Measurements from ENCODE around the gene MAD1L1.

MAD1L1 gene

DNA sequence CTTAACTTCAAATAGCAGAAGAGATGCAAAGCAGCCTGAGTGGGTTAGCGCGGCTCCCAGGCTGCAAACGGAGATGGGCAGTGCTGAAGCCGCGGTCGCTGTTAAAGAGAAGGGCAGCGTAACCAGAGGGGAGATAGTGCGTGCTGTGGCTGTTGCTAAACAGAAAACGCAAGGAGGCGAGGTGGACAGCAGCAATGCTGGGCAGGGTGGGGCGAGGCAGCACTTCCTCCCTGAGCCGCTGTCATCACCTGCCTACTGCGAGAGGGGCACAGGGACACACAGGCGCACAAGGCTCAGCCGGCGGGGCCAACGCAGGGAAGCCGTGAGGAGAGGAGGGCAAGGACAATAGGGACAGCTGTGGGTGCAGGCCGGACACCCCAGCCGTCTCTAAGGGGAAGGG is 137.3 kb downstream of the MAD1L1 start (continued):
- TF ChIP-seq PRDM4 (tag by site-specific recombination; IDR thresholded peaks at IDR 0.05) (no peak), ZNF571 (tag by site-specific recombination; IDR thresholded peaks at IDR 0.05) (no peak), ZNF354C (tag by site-specific recombination; IDR thresholded peaks at IDR 0.05; ENCODE audit: borderline replicate concordance, low read depth) (no peak), RBAK (tag by site-specific recombination; IDR thresholded peaks at IDR 0.05) (no peak), ZBTB48 (tag by site-specific recombination; IDR thresholded peaks at IDR 0.05) (no peak), ZNF791 (tag by site-specific recombination; IDR thresholded peaks at IDR 0.05) (no peak), ZNF629 (tag by site-specific recombination; IDR thresholded peaks at IDR 0.05) (no peak), ZNF26 (tag by site-specific recombination; IDR thresholded peaks at IDR 0.05) (no peak)
- TF ChIP-seq, protein P1, sequence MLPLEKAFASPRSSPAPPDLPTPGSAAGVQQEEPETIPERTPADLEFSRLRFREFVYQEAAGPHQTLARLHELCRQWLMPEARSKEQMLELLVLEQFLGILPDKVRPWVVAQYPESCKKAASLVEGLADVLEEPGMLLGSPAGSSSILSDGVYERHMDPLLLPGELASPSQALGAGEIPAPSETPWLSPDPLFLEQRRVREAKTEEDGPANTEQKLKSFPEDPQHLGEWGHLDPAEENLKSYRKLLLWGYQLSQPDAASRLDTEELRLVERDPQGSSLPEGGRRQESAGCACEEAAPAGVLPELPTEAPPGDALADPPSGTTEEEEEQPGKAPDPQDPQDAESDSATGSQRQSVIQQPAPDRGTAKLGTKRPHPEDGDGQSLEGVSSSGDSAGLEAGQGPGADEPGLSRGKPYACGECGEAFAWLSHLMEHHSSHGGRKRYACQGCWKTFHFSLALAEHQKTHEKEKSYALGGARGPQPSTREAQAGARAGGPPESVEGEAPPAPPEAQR (tag by site-specific recombination; IDR thresholded peaks at IDR 0.05) = no peak
- TF ChIP-seq, protein P2, sequence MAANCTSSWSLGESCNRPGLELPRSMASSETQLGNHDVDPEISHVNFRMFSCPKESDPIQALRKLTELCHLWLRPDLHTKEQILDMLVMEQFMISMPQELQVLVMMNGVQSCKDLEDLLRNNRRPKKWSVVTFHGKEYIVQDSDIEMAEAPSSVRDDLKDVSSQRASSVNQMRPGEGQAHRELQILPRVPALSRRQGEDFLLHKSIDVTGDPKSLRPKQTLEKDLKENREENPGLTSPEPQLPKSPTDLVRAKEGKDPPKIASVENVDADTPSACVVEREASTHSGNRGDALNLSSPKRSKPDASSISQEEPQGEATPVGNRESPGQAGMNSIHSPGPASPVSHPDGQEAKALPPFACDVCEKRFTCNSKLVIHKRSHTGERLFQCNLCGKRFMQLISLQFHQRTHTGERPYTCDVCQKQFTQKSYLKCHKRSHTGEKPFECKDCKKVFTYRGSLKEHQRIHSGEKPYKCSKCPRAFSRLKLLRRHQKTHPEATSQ (tag by site-specific recombination; IDR thresholded peaks at IDR 0.05) = no peak

DNA sequence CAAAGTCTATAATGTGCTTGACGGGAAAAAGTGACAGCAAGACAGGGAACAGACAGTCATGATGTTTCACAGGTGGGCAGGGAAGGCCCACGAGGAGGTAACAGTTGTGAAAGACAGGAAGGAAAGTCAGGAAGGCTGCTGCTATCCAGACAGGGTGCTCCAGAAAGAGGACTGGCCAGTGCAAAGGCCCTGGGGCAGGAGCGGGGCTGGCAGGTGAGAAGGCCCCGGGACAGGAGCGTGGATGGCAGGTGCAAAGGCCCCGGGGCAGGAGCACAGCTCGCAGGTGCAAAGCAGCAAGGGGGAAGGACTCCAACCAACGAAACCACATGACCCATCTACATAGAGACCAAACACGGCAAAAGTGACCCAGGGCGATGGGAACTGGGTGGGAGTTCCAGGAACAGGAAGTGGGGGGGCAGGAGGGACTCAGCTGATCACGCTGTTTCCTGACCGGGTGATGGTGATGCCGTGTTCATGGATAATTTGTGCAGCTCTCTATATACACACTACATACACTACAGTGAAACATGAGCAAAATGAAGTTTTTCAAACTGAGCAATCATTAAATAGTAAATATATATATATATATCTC is 138.2 kb downstream of the MAD1L1 start:
- no peak overlapping the region for H3K4me3 ChIP-seq (ENCODE audit: low read depth, low read length)
- CTCF ChIA-PET = interaction anchor here (0.5 kb wide), 1 partner anchor 393 kb away, joined by 4 read pairs; no protein-coding TSS in a partner anchor
- no peak overlapping the region for H3K27ac ChIP-seq (ENCODE audit: extremely low read depth, low read depth, low read length)
- H3K9me3 ChIP-seq (ENCODE audit: control insufficient read depth, insufficient read depth, low read depth, low read length) = no peaks in the 10 kb centered on the region
- POLR2A ChIA-PET = no interaction called here
- no peaks in the 10 kb centered on the region for H3K4me1 ChIP-seq (ENCODE audit: control insufficient read depth, insufficient read depth, low read length)
- H3K36me3 ChIP-seq (ENCODE audit: control insufficient read depth in 2 of 2, insufficient read depth in 1 of 2, low read length in 2 of 2) = no peaks in the 10 kb centered on the region; a peak in 1 of 3 replicates
- no peak for TF ChIP-seq RBAK (tag by site-specific recombination; IDR thresholded peaks at IDR 0.05)
- TF ChIP-seq ZNF623 (tag by site-specific recombination; IDR thresholded peaks at IDR 0.05) = peak; percentile 94

DNA sequence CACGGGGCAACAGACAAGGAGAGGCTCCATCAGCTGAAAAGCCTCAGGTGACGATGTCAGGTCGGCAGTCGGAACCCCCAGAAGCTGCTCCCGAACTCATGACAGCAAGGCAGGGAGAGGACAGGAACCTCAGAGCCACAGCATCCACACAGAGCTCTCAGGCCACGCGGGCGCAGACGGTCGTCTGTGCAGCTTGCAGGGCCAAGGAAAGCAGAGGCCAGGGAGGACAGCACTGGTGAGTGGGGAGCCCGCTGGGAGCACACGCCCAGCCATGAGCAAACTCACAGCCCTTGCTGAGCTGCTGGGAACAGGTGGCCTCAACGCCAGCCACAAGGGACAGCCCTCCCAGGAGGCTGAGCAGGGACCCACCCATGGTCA is 138.9 kb downstream of the MAD1L1 start:
- Histone ChIP-seq H3K9me3 (ENCODE audit: control insufficient read depth, insufficient read depth, low read depth, low read length) (no peaks in the 10 kb centered on the region), H3K4me1 (ENCODE audit: control insufficient read depth, insufficient read depth, low read length) (no peaks in the 10 kb centered on the region), H3K36me3 (ENCODE audit: control insufficient read depth in 2 of 2, insufficient read depth in 1 of 2, low read length in 2 of 2) (no peaks in the 10 kb centered on the region; a peak in 1 of 3 replicates), H3K27ac (ENCODE audit: extremely low read depth, low read depth, low read length) (no peak overlapping the region), H3K4me3 (ENCODE audit: low read depth, low read length) (no peak overlapping the region)
- POLR2A ChIA-PET = no interaction called here
- CTCF ChIA-PET = no interaction called here
- TF ChIP-seq BCL11B (tag by site-specific recombination; IDR thresholded peaks at IDR 0.05; ENCODE audit: low read depth) (no peak), GFI1B (tag by site-specific recombination; IDR thresholded peaks at IDR 0.05) (no peak), ZNF274 (IDR thresholded peaks at IDR 0.05; ENCODE audit: low read length) (no peak), ZNF274 (tag by site-specific recombination; IDR thresholded peaks at IDR 0.05; ENCODE audit: borderline replicate concordance) (no peak), ZNF2 (tag by site-specific recombination; IDR thresholded peaks at IDR 0.05) (no peak), ZNF639 (tag by site-specific recombination; IDR thresholded peaks at IDR 0.05) (no peak), ZNF324 (tag by site-specific recombination; IDR thresholded peaks at IDR 0.05) (no peak)

All from HEK293 (cell line).